B cell (primary cell): ENCODE measurements around the gene SLC39A11. TPM values are rescaled to one million over a fixed set of nuclear protein-coding genes. Genes with fewer than 3 reads are reported as not detected.
A peak's percentile ranks its signal among the peaks of the same experiment; 100 is the strongest.

ENCODE experiments used
- ATAC-seq: fragments of 200-7000 bp; cut with Tn5 transposase; one replicate; pipeline ENCODE4 v1.10.0; 2021; ENCODE audit warnings: low read depth, mild to moderate bottlenecking, moderate number of reproducible peaks, moderate library complexity
- CTCF ChIA-PET: fragments of 350-600 bp; sonication (Branson Sonifier 250); formaldehyde crosslinking; loops from one replicate; lab custom pipeline; 2021; ENCODE audit warnings: antibody characterized with exemption, inconsistent platforms; lab: Charles Lee
- POLR2A ChIA-PET: fragments of 350-600 bp; sonication (Branson Sonifier 250); formaldehyde crosslinking; loops from one replicate; lab custom pipeline; 2021; ENCODE audit warnings: antibody characterized with exemption; lab: Charles Lee
- DNase-seq: peaks from one replicate; pipeline ENCODE4 v3.0.0; 2013
- H2AFZ ChIP-seq: 2 replicates; pipeline ENCODE4 v1.6.1; 2012; ENCODE audit warnings: mild to moderate bottlenecking, low read depth, low read length; ENCODE audit not compliant: insufficient read depth, poor library complexity, severe bottlenecking
- H3K27ac ChIP-seq, 2 donors: 1 replicate in 1 of 2; 2 replicates in 1 of 2; pipeline ENCODE4 v1.5.1; 2012 to 2013; ENCODE audit warnings: low read length in 2 of 2, mild to moderate bottlenecking in 2 of 2, moderate library complexity in 1 of 2
- H3K27me3 ChIP-seq, 4 experiments: fragments of 200-600 bp in 1 of 4; sonication (generic) in 1 of 4; replicated peaks in 1 of 4; 1 replicate in 2 of 4; 2 replicates in 2 of 4; pipeline versions ENCODE4 v1.6.1 to v1.7.0; 2013 to 2016; ENCODE audit warnings: low read length in 3 of 4, mild to moderate bottlenecking in 2 of 4, mixed read lengths in 1 of 4, moderate library complexity in 1 of 4; ENCODE audit not compliant: insufficient read depth in 4 of 4, control insufficient read depth in 3 of 4; ENCODE audit errors: control extremely low read depth in 1 of 4
- H3K36me3 ChIP-seq, 2 experiments: replicated peaks in 1 of 2; 1 replicate in 1 of 2; 2 replicates in 1 of 2; pipeline versions ENCODE4 v1.6.1 to v1.7.1; 2013; ENCODE audit warnings: low read length in 1 of 2; ENCODE audit not compliant: insufficient read depth in 2 of 2, control insufficient read depth in 1 of 2; ENCODE audit errors: control extremely low read depth in 1 of 2, extremely low read depth in 1 of 2
- H3K4me1 ChIP-seq, 2 donors: fragments of 200-600 bp in 1 of 2; sonication (generic) in 1 of 2; 1 replicate in 1 of 2; 2 replicates in 1 of 2; pipeline versions ENCODE4 v1.5.1 to v1.6.1; 2013 to 2017; ENCODE audit warnings: low read length in 2 of 2; ENCODE audit not compliant: control insufficient read depth in 2 of 2, insufficient read depth in 2 of 2
- H3K4me2 ChIP-seq: replicated peaks from 2 replicates; pipeline ENCODE3; 2012; ENCODE audit warnings: mild to moderate bottlenecking, low read depth, low read length; ENCODE audit not compliant: poor library complexity, severe bottlenecking
- H3K4me3 ChIP-seq, 5 experiments: fragments of 200-600 bp in 1 of 5; sonication (generic) in 1 of 5; 1 replicate in 3 of 5; 2 replicates in 2 of 5; pipeline versions ENCODE4 v1.5.1 to v1.7.0; 2011 to 2016; ENCODE audit warnings: low read length in 4 of 5, mild to moderate bottlenecking in 4 of 5, low read depth in 2 of 5, control low read depth in 1 of 5, moderate library complexity in 1 of 5; ENCODE audit not compliant: insufficient read depth in 1 of 5; ENCODE audit errors: control extremely low read depth in 1 of 5, extremely low read depth in 1 of 5
- H3K79me2 ChIP-seq: fragments of 200-600 bp; sonication (generic); one replicate; pipeline ENCODE4 v1.6.0; 2016; ENCODE audit warnings: low read length; ENCODE audit not compliant: control insufficient read depth, insufficient read depth
- H3K9ac ChIP-seq: fragments of 200-600 bp; sonication (generic); 2 replicates; pipeline ENCODE4 v1.6.1; 2017; ENCODE audit warnings: mild to moderate bottlenecking, low read length, moderate library complexity
- H3K9me3 ChIP-seq, 3 donors: one replicate each; pipeline versions ENCODE4 v1.6.1 to v1.7.1; 2013; ENCODE audit warnings: low read length in 2 of 3; ENCODE audit not compliant: control insufficient read depth in 2 of 3, insufficient read depth in 1 of 3; ENCODE audit errors: control extremely low read depth in 1 of 3
- H4K20me1 ChIP-seq: 2 replicates; pipeline ENCODE4 v1.6.0; 2012; ENCODE audit warnings: mild to moderate bottlenecking, low read length; ENCODE audit not compliant: insufficient read depth, control insufficient read depth, poor library complexity, severe bottlenecking
- H3K27ac Mint-ChIP-seq: one replicate; pipeline ENCODE4 v1.8.0; 2021; ENCODE audit warnings: mixed read lengths
- H3K27me3 Mint-ChIP-seq: one replicate; pipeline ENCODE4 v1.8.0; 2021; ENCODE audit warnings: mixed read lengths
- H3K4me1 Mint-ChIP-seq: one replicate; pipeline ENCODE4 v1.8.0; 2021; ENCODE audit warnings: mixed read lengths
- H3K4me3 Mint-ChIP-seq: one replicate; pipeline ENCODE4 v1.8.0; 2021; ENCODE audit warnings: mixed read lengths
- H3K9me3 Mint-ChIP-seq: one replicate; pipeline ENCODE4 v1.8.0; 2022; ENCODE audit warnings: mixed read lengths; ENCODE audit not compliant: insufficient read depth
- CTCF ChIP-seq: fragments of 200-600 bp; IDR thresholded peaks from one replicate; pipeline ENCODE4 v1.8.0; 2022; ENCODE audit warnings: antibody characterized with exemption, mild to moderate bottlenecking
- EZH2 ChIP-seq: IDR thresholded peaks from 2 replicates; pipeline ENCODE4 v1.6.1; 2012; ENCODE audit warnings: borderline replicate concordance, low read depth, mild to moderate bottlenecking, moderate library complexity, low read length; ENCODE audit not compliant: insufficient read depth, poor library complexity, severe bottlenecking
- WGBS: methylation state at CpG from one replicate; pipeline ENCODE4 v1.1.5; 2013; ENCODE audit warnings: missing lambda C conversion rate; ENCODE audit not compliant: insufficient coverage; 5-methylcytosine and 5-hydroxymethylcytosine counted together
- intact Hi-C: fragments of 100-400 bp; cut with micrococcal nuclease; formaldehyde crosslinking; loops from one replicate; pipeline ENCODE4 v1.10.0; 2022
- polyA minus RNA-seq: library from RNA; depleted of rRNA, polyadenylated mRNA; stranded (reverse); fragments of >200 nt; gene quantifications from 2 replicates; pipeline ENCODE4 v1.2.3, GENCODE V29; 2012
- polyA plus RNA-seq: library from polyadenylated mRNA; depleted of rRNA; stranded (reverse); fragments of >200 nt; gene quantifications from 2 replicates; pipeline ENCODE4 v1.2.3, GENCODE V29; 2012
- total RNA-seq, 2 donors: library from RNA; stranded (reverse); fragments of 120-200 nt in 1 of 2; gene quantifications; 1 replicate in 1 of 2; 2 replicates in 1 of 2; pipeline versions ENCODE4 v1.2.3 to v1.2.4, GENCODE V29; 2013 to 2022

Gene SLC39A11
- total RNA-seq (35.5 and 39.6 TPM in 2 replicates), polyA plus RNA-seq (6.3 and 6.9 TPM in 2 replicates), polyA minus RNA-seq (15.1 and 27.4 TPM in 2 replicates)
- 14.9 TPM for total RNA-seq (2013)

- H3K9ac ChIP-seq = peak within 1 kb of the TSS; percentile 77
- ChIA-PET POLR2A (interaction anchor here (0.6 kb wide), 1 partner anchor 118 kb away, joined by 4 read pairs; no protein-coding TSS in a partner anchor), CTCF (no interaction called here)
- H3K4me3 Mint-ChIP-seq = peak within 1 kb of the TSS; percentile 91
- H3K4me3 ChIP-seq = peak within 1 kb of the TSS; percentile 30 to 80 (median 71)
- H3K9me3 ChIP-seq = no peaks in the 10 kb centered on the region
- TF ChIP-seq EZH2 = no peak
- no peak for TF ChIP-seq CTCF
- no peaks in the 10 kb centered on the region for H3K79me2 ChIP-seq
- WGBS = 9% methylated on average over 21 of the region's 23 CpGs
- intact Hi-C loops = loop anchor here (1.0 to 5.0 kb wide), 5 partner anchors 40 to 1110 kb away; partner anchors contain the start of genes CDC42EP4 and RPL38
- H3K4me1 ChIP-seq = peaks cover 7 to 16% of the 10 kb centered on the region in 2 donors
- peaks cover 39% of the 10 kb centered on the region for H3K4me1 Mint-ChIP-seq
- H4K20me1 ChIP-seq = no peaks in the 10 kb centered on the region
- peaks cover 0 to 2% of the 10 kb centered on the region in 2 experiments for H3K36me3 ChIP-seq
- H3K27me3 Mint-ChIP-seq = peaks cover 12% of the 10 kb centered on the region
- peak within 1 kb of the TSS; percentile 80 for H3K27ac Mint-ChIP-seq
- H3K27ac ChIP-seq = peak within 1 kb of the TSS in 1 of 2 donors; percentile 45
- H2AFZ ChIP-seq = peak within 1 kb of the TSS; percentile 89
- DNase-seq = peak; percentile 91
- H3K9me3 Mint-ChIP-seq = no peaks in the 10 kb centered on the region
- peak within 1 kb of the TSS; percentile 76 for H3K4me2 ChIP-seq
- peak; percentile 99 for ATAC-seq
- peaks cover 0 to 8% (median under 1%) of the 10 kb centered on the region in 4 experiments for H3K27me3 ChIP-seq
Observed at GRCh38 chr17:73092523-73093135, at the start of gene SLC39A11. SLC39A11 (minus strand) TSS chr17:73092688; CDS start chr17:73088764, 3,924 bp downstream.

GRCh38 chr17:73141411-73141810, 48.9 kb upstream of the SLC39A11 start:
- Mint-ChIP-seq H3K27ac (no peak overlapping the region), H3K9me3 (peaks cover 6% of the 10 kb centered on the region), H3K4me1 (no peaks in the 10 kb centered on the region), H3K27me3 (peaks cover 12% of the 10 kb centered on the region), H3K4me3 (no peak overlapping the region)
- H3K4me2 ChIP-seq = no peak overlapping the region
- intact Hi-C loops = no loop called here
- 94% methylated on average over 2 of the region's 6 CpGs for WGBS
- H3K9ac ChIP-seq = no peak overlapping the region
- DNase-seq (no peak), ATAC-seq (no peak)
- no peaks in the 10 kb centered on the region for H3K36me3 ChIP-seq
- no peaks in the 10 kb centered on the region for H4K20me1 ChIP-seq
- no peak overlapping the region for H2AFZ ChIP-seq
- ChIA-PET CTCF (no interaction called here), POLR2A (no interaction called here)
- no peaks in the 10 kb centered on the region for H3K79me2 ChIP-seq
- H3K27me3 ChIP-seq = peaks cover 0 to 7% (median 2%) of the 10 kb centered on the region in 4 experiments
- H3K4me3 ChIP-seq = no peak overlapping the region
- no peak overlapping the region for H3K27ac ChIP-seq
- no peaks in the 10 kb centered on the region for H3K4me1 ChIP-seq
- peaks cover 0 to 12% (median 1%) of the 10 kb centered on the region in 3 donors for H3K9me3 ChIP-seq
- TF ChIP-seq EZH2 (no peak), CTCF (no peak)
